Heart left ventricle (tissue), 13 donors: ENCODE measurements around the gene SMC6.

Experiments used
- POLR2A ChIP-seq, 2 donors: fragments of 450-650 bp; IDR thresholded peaks; one replicate each; pipeline ENCODE4 v1.6.1; 2017; ENCODE audit warnings: antibody characterized with exemption in 2 of 2, mild to moderate bottlenecking in 2 of 2, moderate library complexity in 2 of 2
- TF ChIP-seq, protein P1 (sequence below), 12 donors: fragments of 200-600 bp; sonication (generic) in 4 of 12; IDR thresholded peaks; one replicate each; pipeline versions ENCODE4 v1.5.0 to v1.8.0; 2018 to 2022; ENCODE audit warnings: antibody characterized with exemption in 12 of 12, mild to moderate bottlenecking in 5 of 12
- donor health status: ischemic (EF 13 %, LVEDD 7.1; RV severe dilation, severe dysfunction).
- donor health status: DM: no; HTN: yes; CAD: no.
- donor health status: DM: no; HTN: no; CAD: no.
- donor health status: ischemic (EF 25% LVEDD 6.9; RV normal size, moderate dysfunction).
- donor health status: ischemic (EF 25% LVEDD 5.7; RV mildly dilated, moderate dysfunction).
- donor health status: ischemic (EF 35%, LVEDD 5.7; RV mildly dilated, moderate dysfunction).
- donor health status: nonischemic (EF 11% LVEDD 7.7; RV severe dilation, severe dysfunction).
- donor health status: DM: yes; HTN: yes; CAD: no.
- donor health status: PGD.
- donor health status: ischemic (EF 29% LVEDD 5.4; RV normal size, mild dysfunction).
- donor health status: nonischemic (EF 23%, LVEDD 6.1; RV moderate dilation, normal function).

DNA sequence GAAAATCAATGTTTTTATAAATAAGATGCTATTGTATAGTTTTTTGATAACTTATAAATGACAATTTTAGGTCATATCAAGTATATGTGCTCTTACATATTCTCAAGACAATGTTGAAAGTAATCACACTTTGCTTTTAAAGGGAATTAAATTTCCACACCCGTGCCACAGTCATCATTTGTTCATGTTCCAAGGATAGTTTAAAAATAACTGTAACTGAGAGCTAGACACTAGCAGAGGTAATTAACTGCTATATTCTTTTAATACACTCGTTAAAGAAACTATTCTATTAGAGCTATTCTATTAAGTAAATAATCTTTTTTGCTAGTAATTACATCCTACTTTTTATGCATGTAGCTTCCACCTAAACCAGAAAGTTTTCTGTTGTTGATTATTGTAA is 18.3 kb upstream of the SMC6 start:
- TF ChIP-seq, protein P1, sequence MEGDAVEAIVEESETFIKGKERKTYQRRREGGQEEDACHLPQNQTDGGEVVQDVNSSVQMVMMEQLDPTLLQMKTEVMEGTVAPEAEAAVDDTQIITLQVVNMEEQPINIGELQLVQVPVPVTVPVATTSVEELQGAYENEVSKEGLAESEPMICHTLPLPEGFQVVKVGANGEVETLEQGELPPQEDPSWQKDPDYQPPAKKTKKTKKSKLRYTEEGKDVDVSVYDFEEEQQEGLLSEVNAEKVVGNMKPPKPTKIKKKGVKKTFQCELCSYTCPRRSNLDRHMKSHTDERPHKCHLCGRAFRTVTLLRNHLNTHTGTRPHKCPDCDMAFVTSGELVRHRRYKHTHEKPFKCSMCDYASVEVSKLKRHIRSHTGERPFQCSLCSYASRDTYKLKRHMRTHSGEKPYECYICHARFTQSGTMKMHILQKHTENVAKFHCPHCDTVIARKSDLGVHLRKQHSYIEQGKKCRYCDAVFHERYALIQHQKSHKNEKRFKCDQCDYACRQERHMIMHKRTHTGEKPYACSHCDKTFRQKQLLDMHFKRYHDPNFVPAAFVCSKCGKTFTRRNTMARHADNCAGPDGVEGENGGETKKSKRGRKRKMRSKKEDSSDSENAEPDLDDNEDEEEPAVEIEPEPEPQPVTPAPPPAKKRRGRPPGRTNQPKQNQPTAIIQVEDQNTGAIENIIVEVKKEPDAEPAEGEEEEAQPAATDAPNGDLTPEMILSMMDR (IDR thresholded peaks at IDR 0.05) = no peak
- no peak for TF ChIP-seq POLR2A (IDR thresholded peaks at IDR 0.05)
